ENCODE data around the gene ABCA3.

Gene ABCA3

DNA sequence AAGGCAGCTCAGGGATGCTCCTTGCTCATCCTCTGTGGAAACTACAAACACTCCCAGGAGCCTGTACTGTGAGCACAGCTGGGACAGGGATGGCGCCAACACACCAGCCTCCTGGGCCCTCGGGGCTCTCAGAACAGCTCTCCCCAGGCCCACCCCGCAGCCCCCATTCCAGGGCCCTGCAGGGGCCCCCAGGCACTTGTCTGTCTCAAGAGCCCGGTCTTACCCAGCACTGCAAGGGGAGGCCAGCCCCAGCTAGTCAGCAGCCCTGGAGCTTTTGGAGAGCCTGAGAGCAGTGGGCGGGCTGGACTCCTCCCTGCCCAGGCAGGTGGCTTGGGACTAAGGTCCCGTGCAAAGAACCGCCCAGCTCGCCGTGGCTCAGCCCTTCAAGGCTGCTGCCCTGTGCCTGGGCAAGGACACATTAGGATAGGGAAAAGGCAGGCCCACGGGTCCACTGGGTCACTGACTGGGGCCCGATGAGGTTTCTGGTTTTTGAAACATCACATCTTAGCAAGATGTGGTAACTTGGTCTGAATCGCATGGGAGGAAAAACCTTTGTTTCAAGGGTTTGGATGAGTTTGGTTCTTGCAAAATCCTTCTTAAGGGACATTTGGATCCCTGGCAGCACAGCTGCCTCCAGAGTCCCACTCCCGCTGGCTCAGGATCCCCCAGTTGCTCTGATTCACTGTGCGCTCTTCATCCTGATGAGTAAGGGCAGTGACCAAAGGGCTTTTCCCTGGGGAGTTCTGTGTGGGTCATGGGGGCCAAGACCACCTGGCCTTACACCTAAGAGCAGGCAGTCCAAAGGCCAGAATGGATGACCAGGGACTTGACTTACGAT is 101.5 kb downstream of the ABCA3 start:
- Histone ChIP-seq H3K36me3 (ENCODE audit: control insufficient read depth, insufficient read depth, low read length) (peaks cover 34% of the 10 kb centered on the region), H3K27ac (ENCODE audit: low read depth, low read length) (no peak overlapping the region), H3K27me3 (ENCODE audit: control insufficient read depth, insufficient read depth, low read length) (peaks cover 20% of the 10 kb centered on the region), H3K9ac (ENCODE audit: low read depth, low read length) (no peak overlapping the region), H3K4me1 (ENCODE audit: control insufficient read depth, insufficient read depth, low read length) (no peaks in the 10 kb centered on the region; the same call in 1 of the 2 replicates), H3K9me3 (ENCODE audit: control insufficient read depth, insufficient read depth, low read length) (no peaks in the 10 kb centered on the region), H3K4me3 (ENCODE audit: low read depth, low read length) (no peak overlapping the region)

DNA sequence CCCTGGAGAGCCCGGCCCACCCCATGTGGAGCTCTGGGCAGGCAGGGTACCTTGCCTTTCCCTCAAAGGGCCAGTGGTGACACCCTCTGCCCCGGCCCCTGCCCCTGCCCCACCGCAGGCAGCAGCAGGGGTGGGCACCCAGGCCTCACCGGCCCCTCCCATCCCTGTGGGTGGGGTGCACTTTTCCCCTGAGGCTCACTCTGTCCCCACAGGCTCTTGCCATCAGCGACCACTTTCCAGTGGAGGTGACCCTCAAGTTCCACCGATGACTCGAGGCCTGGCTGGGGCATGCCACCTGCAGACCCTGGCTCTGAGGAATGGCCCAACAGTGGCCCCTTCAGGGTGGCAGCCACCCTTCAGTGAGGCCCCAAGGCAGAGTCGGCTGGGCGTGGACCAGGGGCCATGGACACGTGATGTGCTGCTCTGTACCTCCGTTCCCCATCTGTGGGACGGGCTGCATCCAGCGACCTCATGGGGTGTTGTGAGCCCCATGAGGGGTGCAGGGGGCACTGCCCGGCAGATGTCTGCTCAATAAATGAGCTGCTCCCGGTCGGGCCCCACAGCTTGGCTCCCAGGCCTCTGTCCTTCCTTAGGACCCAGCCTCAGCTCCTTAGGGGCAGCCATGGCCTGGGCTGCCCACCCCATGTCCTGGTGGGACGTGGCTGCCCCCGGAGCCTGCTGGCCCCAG is 102.2 kb downstream of the ABCA3 start:
- Histone ChIP-seq H3K4me1 (ENCODE audit: control insufficient read depth, insufficient read depth, low read length) (no peaks in the 10 kb centered on the region; the same call in 1 of the 2 replicates), H3K9ac (ENCODE audit: low read depth, low read length) (no peak overlapping the region), H3K4me3 (ENCODE audit: low read depth, low read length) (peak overlapping the region; percentile 56; the same call in 1 of the 2 replicates), H3K27ac (ENCODE audit: low read depth, low read length) (no peak overlapping the region), H3K9me3 (ENCODE audit: control insufficient read depth, insufficient read depth, low read length) (no peaks in the 10 kb centered on the region), H3K27me3 (ENCODE audit: control insufficient read depth, insufficient read depth, low read length) (peaks cover 20% of the 10 kb centered on the region), H3K36me3 (ENCODE audit: control insufficient read depth, insufficient read depth, low read length) (peaks cover 34% of the 10 kb centered on the region)

DNA sequence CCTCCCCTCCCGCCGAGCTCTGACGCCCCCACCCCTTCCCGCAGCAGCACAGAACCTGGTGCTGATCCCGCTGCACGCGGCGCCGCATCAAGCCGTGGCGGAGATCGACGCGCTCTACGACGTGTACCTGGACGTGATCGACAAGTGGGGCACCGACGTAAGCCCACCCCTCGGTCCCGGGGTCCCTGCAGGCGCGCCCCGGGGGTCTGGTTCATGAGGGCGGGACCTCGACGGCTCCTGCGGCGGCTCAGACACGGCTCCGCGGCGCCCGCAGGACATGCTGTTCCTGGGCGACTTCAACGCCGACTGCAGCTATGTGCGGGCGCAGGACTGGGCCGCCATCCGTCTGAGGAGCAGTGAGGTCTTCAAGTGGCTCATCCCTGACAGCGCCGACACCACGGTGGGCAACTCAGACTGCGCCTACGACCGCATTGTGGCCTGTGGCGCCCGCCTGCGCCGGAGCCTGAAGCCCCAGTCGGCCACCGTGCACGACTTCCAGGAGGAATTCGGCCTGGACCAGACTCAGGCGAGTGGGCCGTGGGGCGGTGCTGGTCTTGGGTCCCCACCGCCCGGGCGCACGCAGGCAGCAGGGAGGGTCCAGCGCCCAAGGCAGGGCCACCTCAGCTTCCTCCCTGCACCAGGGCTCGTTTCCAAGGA is 102.9 kb downstream of the ABCA3 start:
- Histone ChIP-seq H3K27me3 (ENCODE audit: control insufficient read depth, insufficient read depth, low read length) (peaks cover 20% of the 10 kb centered on the region), H3K27ac (ENCODE audit: low read depth, low read length) (no peak overlapping the region), H3K36me3 (ENCODE audit: control insufficient read depth, insufficient read depth, low read length) (peaks cover 34% of the 10 kb centered on the region), H3K4me1 (ENCODE audit: control insufficient read depth, insufficient read depth, low read length) (no peaks in the 10 kb centered on the region; the same call in 1 of the 2 replicates), H3K9me3 (ENCODE audit: control insufficient read depth, insufficient read depth, low read length) (no peaks in the 10 kb centered on the region), H3K9ac (ENCODE audit: low read depth, low read length) (no peak overlapping the region), H3K4me3 (ENCODE audit: low read depth, low read length) (peak overlapping the region; percentile 56; the same call in 1 of the 2 replicates)

DNA sequence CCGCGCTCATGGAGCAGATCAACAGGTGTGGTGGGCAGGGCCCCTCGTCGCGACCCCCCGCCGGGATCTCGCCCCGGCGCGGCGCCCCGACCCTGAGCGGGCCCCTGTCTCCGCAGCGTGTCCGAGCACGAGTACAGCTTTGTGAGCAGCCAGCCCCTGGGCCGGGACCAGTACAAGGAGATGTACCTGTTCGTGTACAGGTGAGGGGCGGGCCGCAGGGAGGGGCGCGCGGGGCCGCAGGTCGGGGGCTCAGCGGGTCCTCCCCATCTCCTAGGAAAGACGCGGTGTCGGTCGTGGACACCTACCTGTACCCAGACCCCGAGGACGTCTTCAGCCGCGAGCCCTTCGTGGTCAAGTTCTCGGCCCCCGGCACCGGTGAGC is 103.4 kb downstream of the ABCA3 start:
- peaks cover 20% of the 10 kb centered on the region for H3K27me3 ChIP-seq (ENCODE audit: control insufficient read depth, insufficient read depth, low read length)
- peaks cover 34% of the 10 kb centered on the region for H3K36me3 ChIP-seq (ENCODE audit: control insufficient read depth, insufficient read depth, low read length)
- H3K9ac ChIP-seq (ENCODE audit: low read depth, low read length) = no peak overlapping the region
- H3K9me3 ChIP-seq (ENCODE audit: control insufficient read depth, insufficient read depth, low read length) = no peaks in the 10 kb centered on the region
- peak overlapping the region; percentile 56 for H3K4me3 ChIP-seq (ENCODE audit: low read depth, low read length)
- no peak overlapping the region for H3K27ac ChIP-seq (ENCODE audit: low read depth, low read length)
- H3K4me1 ChIP-seq (ENCODE audit: control insufficient read depth, insufficient read depth, low read length) = no peaks in the 10 kb centered on the region; the same call in 1 of the 2 replicates

DNA sequence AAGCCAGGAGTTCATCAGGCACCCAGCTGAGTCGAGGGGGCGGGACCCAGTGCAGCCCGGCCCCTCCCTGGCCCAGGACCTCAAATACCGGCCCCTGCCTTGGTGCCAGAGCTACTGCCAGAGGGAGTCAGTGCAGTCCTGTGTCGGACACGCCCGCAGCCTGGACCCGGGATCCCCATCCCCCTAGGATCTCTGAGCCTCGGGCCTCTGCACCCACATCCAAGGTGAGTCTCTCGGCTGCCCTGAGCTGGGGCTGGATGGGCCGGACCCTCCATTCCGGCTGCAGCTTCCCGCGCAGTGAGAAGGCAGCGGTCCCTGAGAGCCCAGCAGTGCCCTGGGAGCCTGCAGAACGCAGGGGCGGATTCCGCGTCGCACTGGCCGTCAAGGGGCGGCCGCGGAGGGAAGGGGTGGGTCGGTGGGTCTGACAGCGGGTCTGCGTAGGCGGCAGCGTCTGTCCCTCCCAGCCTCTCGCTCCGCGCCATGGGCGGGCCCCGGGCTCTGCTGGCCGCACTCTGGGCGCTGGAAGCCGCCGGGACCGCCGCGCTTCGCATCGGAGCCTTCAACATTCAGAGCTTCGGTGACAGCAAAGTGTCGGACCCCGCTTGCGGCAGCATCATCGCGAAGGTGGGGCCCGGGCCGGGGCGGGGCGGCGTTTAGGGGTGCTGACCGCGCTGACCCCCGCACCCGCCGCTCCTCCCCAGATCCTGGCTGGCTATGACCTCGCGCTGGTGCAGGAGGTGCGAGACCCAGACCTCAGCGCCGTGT is 104.0 kb downstream of the ABCA3 start, which contains the start of gene DNASE1L2:
DNASE1L2 (plus strand) TSS at position 108 of the 765 bp plus-strand sequence; CDS start at position 481, 373 bp downstream.
- Histone ChIP-seq H3K9me3 (ENCODE audit: control insufficient read depth, insufficient read depth, low read length) (no peaks in the 10 kb centered on the region), H3K9ac (ENCODE audit: low read depth, low read length) (no peak within 1 kb of the TSS), H3K36me3 (ENCODE audit: control insufficient read depth, insufficient read depth, low read length) (peaks cover 39% of the 10 kb centered on the region), H3K4me3 (ENCODE audit: low read depth, low read length) (peak within 1 kb of the TSS; percentile 56), H3K27ac (ENCODE audit: low read depth, low read length) (peak within 1 kb of the TSS; percentile 61), H3K4me1 (ENCODE audit: control insufficient read depth, insufficient read depth, low read length) (no peaks in the 10 kb centered on the region; the same call in 1 of the 2 replicates), H3K27me3 (ENCODE audit: control insufficient read depth, insufficient read depth, low read length) (peaks cover 20% of the 10 kb centered on the region)

DNA sequence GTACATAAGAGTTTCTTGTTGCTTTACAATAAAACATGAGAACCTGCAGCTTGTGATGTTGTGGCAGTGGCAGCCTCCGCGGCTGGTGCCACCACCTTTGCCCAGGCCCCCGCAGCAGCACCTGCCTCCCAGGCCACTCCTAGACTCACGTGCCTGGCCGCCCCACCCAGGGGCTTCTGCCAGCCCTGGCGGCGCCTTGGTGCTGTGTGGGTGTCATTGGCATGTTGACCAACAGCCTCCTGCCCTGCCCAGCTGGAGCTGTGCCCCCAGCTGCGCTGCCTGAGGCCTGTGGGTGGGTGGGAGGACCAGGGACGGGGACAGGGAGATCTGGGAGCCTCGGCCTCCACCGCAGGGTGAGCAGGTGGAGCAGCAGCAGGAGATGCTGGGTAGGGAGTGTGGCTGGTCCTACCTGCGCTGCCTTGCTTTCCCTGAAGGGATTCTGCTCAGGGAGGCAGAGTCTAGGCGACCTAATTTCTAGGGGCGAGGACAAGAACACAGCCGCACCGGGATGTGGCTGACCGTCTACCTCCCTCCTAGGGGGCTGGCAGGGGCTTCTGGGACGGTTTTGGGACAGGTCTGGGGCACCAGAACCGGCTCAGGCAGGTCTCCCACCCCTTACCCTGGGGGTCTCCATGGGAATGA is 104.7 kb downstream of the ABCA3 start:
- H3K27me3 ChIP-seq (ENCODE audit: control insufficient read depth, insufficient read depth, low read length) = peaks cover 20% of the 10 kb centered on the region
- peaks cover 46% of the 10 kb centered on the region for H3K36me3 ChIP-seq (ENCODE audit: control insufficient read depth, insufficient read depth, low read length)
- no peak overlapping the region for H3K27ac ChIP-seq (ENCODE audit: low read depth, low read length)
- H3K9ac ChIP-seq (ENCODE audit: low read depth, low read length) = no peak overlapping the region
- H3K4me3 ChIP-seq (ENCODE audit: low read depth, low read length) = no peak overlapping the region
- no peaks in the 10 kb centered on the region; the same call in 1 of the 2 replicates for H3K4me1 ChIP-seq (ENCODE audit: control insufficient read depth, insufficient read depth, low read length)
- no peaks in the 10 kb centered on the region for H3K9me3 ChIP-seq (ENCODE audit: control insufficient read depth, insufficient read depth, low read length)

DNA sequence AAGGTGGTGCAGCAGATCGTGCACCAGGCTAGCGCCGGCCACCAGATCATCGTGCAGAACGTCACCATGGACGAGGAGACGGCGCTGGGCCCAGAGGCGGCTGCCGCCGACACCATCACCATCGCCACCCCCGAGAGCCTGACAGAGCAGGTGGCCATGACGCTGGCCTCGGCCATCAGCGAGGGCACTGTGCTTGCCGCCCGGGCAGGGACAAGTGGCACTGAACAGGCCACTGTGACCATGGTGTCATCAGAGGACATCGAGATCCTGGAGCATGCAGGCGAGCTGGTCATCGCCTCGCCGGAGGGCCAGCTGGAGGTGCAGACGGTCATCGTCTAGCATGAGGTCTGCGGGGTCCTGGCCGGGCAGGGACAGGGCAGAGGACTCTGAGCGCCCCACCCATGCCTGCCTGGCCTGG is 105.3 kb downstream of the ABCA3 start:
- peaks cover 20% of the 10 kb centered on the region for H3K27me3 ChIP-seq (ENCODE audit: control insufficient read depth, insufficient read depth, low read length)
- no peak overlapping the region for H3K27ac ChIP-seq (ENCODE audit: low read depth, low read length)
- no peak overlapping the region for H3K4me3 ChIP-seq (ENCODE audit: low read depth, low read length)
- peaks cover 48% of the 10 kb centered on the region for H3K36me3 ChIP-seq (ENCODE audit: control insufficient read depth, insufficient read depth, low read length)
- no peaks in the 10 kb centered on the region for H3K9me3 ChIP-seq (ENCODE audit: control insufficient read depth, insufficient read depth, low read length)
- H3K4me1 ChIP-seq (ENCODE audit: control insufficient read depth, insufficient read depth, low read length) = no peaks in the 10 kb centered on the region; the same call in 1 of the 2 replicates
- no peak overlapping the region for H3K9ac ChIP-seq (ENCODE audit: low read depth, low read length)

DNA sequence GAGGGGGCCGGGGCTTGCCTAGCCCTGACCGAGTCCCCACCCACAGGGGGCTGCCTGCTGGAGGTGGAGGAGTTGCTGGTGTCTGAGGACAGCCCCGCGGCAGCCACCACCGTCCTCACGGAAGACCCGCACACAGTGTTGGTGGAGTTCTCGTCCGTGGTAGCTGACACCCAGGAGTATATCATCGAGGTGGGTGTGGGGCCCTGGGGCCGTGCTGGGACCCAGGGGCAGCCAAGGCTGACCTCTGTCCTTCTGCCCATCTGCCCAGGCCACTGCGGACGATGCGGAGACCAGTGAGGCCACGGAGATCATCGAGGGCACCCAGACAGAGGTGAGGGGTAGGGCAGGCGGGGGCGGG is 105.7 kb downstream of the ABCA3 start:
- H3K36me3 ChIP-seq (ENCODE audit: control insufficient read depth, insufficient read depth, low read length) = peaks cover 49% of the 10 kb centered on the region

DNA sequence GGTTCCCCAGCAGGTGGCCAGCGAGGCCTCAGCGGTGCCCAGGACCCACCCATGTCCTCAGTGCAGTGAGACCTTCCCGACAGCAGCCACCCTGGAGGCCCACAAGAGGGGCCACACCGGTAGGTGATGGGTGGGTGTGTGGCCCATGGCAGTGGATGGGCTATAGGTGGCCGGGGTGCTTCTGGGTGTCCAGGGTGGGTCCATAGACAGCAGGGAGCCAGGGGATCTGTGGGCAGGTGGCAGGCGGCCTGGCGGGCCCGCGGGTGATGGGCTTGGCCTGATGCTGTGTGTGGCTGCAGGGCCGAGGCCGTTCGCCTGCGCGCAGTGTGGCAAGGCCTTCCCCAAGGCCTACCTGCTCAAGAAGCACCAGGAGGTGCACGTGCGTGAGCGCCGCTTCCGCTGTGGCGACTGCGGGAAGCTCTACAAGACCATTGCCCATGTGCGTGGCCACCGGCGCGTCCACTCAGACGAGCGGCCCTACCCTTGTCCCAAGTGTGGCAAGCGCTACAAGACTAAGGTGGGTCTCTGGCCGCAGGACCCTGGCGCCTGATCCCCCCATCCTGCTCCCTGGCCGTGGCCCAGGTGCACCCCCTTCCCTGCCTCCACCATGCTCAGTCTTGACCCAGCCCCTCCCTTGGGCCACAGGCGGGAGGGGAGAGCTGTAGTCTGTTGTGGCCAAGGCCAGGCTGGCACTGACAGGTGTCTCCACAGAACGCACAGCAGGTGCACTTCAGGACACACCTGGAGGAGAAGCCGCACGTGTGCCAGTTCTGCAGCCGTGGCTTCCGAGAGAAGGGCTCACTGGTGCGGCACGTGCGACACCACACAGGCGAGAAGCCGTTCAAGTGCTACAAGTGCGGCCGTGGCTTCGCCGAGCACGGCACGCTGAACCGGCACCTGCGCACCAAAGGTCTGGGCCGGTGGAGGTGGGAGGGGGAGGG is 106.4 kb downstream of the ABCA3 start:
- peaks cover 20% of the 10 kb centered on the region for H3K27me3 ChIP-seq (ENCODE audit: control insufficient read depth, insufficient read depth, low read length)
- no peak overlapping the region for H3K27ac ChIP-seq (ENCODE audit: low read depth, low read length)
- H3K4me3 ChIP-seq (ENCODE audit: low read depth, low read length) = no peak overlapping the region
- no peaks in the 10 kb centered on the region for H3K9me3 ChIP-seq (ENCODE audit: control insufficient read depth, insufficient read depth, low read length)
- no peak overlapping the region for H3K9ac ChIP-seq (ENCODE audit: low read depth, low read length)
- H3K4me1 ChIP-seq (ENCODE audit: control insufficient read depth, insufficient read depth, low read length) = no peaks in the 10 kb centered on the region; the same call in 1 of the 2 replicates
- H3K36me3 ChIP-seq (ENCODE audit: control insufficient read depth, insufficient read depth, low read length) = peaks cover 55% of the 10 kb centered on the region

More for the DNA sequence above, 105.7 kb downstream of the ABCA3 start:
- H3K4me3 ChIP-seq (ENCODE audit: low read depth, low read length) = no peak overlapping the region
- H3K9me3 ChIP-seq (ENCODE audit: control insufficient read depth, insufficient read depth, low read length) = no peaks in the 10 kb centered on the region
- no peak overlapping the region for H3K9ac ChIP-seq (ENCODE audit: low read depth, low read length)
- H3K4me1 ChIP-seq (ENCODE audit: control insufficient read depth, insufficient read depth, low read length) = no peaks in the 10 kb centered on the region; the same call in 1 of the 2 replicates
- peaks cover 20% of the 10 kb centered on the region for H3K27me3 ChIP-seq (ENCODE audit: control insufficient read depth, insufficient read depth, low read length)
- no peak overlapping the region for H3K27ac ChIP-seq (ENCODE audit: low read depth, low read length)

Measured in HUES48 (cell line).